ENCODE results near the gene MBNL1. TPM values are rescaled to one million over a fixed set of nuclear protein-coding genes. Genes with fewer than 3 reads are reported as not detected.

MBNL1 gene
- total RNA-seq, 1 experiment from 2014 or later: 140 TPM

DNA sequence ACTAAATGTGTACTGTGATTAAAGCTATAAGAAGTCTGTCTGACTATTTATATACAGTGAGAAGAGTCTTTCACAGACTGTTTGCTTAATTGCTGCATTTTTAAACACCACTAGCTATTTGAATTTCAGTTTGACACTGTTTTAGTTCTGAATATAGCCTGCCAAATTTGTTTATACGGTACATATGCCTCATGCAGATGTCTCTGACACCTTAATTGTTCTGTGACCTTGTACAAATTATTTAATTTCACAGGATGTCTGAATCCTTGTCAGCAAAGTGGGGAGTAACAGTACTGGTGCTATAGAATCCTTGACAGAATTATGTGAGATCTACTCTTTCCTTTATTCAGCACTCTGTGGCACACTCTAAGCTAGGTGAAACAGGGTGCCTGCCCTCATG, 125.5 kb downstream of the MBNL1 start:
- intact Hi-C loops (cut with micrococcal nuclease; ENCODE audit: unreplicated experiment): no loop called here
- no peak for ATAC-seq
- ChIA-PET POLR2A (no interaction called here), CTCF (no interaction called here)
- no peaks in the 10 kb centered on the region for H3K9me3 ChIP-seq (ENCODE audit: control insufficient read depth, insufficient read depth, low read depth, low read length)
- no peak overlapping the region for H3K27ac ChIP-seq (ENCODE audit: low read length)
- no peak overlapping the region for H3K4me3 ChIP-seq (ENCODE audit: low read depth in 2 of 2, low read length in 2 of 2)
- TF ChIP-seq TCF7L2 (IDR thresholded peaks at IDR 0.05; ENCODE audit: low read depth, low read length) (no peak), SIN3A (IDR thresholded peaks at IDR 0.05; ENCODE audit: borderline replicate concordance, insufficient read depth, low read depth, low read length) (no peak), POLR2AphosphoS5 (IDR thresholded peaks at IDR 0.05; ENCODE audit: low read depth, low read length) (no peak)
- TF ChIP-seq, protein P1, sequence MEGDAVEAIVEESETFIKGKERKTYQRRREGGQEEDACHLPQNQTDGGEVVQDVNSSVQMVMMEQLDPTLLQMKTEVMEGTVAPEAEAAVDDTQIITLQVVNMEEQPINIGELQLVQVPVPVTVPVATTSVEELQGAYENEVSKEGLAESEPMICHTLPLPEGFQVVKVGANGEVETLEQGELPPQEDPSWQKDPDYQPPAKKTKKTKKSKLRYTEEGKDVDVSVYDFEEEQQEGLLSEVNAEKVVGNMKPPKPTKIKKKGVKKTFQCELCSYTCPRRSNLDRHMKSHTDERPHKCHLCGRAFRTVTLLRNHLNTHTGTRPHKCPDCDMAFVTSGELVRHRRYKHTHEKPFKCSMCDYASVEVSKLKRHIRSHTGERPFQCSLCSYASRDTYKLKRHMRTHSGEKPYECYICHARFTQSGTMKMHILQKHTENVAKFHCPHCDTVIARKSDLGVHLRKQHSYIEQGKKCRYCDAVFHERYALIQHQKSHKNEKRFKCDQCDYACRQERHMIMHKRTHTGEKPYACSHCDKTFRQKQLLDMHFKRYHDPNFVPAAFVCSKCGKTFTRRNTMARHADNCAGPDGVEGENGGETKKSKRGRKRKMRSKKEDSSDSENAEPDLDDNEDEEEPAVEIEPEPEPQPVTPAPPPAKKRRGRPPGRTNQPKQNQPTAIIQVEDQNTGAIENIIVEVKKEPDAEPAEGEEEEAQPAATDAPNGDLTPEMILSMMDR (IDR thresholded peaks at IDR 0.05): no peak
- TF ChIP-seq, protein P2, sequence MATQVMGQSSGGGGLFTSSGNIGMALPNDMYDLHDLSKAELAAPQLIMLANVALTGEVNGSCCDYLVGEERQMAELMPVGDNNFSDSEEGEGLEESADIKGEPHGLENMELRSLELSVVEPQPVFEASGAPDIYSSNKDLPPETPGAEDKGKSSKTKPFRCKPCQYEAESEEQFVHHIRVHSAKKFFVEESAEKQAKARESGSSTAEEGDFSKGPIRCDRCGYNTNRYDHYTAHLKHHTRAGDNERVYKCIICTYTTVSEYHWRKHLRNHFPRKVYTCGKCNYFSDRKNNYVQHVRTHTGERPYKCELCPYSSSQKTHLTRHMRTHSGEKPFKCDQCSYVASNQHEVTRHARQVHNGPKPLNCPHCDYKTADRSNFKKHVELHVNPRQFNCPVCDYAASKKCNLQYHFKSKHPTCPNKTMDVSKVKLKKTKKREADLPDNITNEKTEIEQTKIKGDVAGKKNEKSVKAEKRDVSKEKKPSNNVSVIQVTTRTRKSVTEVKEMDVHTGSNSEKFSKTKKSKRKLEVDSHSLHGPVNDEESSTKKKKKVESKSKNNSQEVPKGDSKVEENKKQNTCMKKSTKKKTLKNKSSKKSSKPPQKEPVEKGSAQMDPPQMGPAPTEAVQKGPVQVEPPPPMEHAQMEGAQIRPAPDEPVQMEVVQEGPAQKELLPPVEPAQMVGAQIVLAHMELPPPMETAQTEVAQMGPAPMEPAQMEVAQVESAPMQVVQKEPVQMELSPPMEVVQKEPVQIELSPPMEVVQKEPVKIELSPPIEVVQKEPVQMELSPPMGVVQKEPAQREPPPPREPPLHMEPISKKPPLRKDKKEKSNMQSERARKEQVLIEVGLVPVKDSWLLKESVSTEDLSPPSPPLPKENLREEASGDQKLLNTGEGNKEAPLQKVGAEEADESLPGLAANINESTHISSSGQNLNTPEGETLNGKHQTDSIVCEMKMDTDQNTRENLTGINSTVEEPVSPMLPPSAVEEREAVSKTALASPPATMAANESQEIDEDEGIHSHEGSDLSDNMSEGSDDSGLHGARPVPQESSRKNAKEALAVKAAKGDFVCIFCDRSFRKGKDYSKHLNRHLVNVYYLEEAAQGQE (IDR thresholded peaks at IDR 0.05; ENCODE audit: insufficient read depth in 1 of 2, low read depth in 2 of 2, low read length in 1 of 2): no peak
- no peaks in the 10 kb centered on the region; the same call in 1 of the 2 replicates for H3K36me3 ChIP-seq (ENCODE audit: control insufficient read depth, insufficient read depth, low read length)
- in situ Hi-C loops (cut with HindIII; ENCODE audit: low pct_unique_long_range_greater_than_20kb, low sequenced_read_pairs): no loop called here
- DNase-seq (ENCODE audit: low read depth, low spot score): no peak
- no TSS peak for BruUV-seq (replicated peaks)
- H3K27me3 ChIP-seq (ENCODE audit: control insufficient read depth, insufficient read depth, low read length): no peaks in the 10 kb centered on the region
- peaks cover 7% of the 10 kb centered on the region for H3K4me1 ChIP-seq (ENCODE audit: control insufficient read depth, insufficient read depth, low read length)

DNA sequence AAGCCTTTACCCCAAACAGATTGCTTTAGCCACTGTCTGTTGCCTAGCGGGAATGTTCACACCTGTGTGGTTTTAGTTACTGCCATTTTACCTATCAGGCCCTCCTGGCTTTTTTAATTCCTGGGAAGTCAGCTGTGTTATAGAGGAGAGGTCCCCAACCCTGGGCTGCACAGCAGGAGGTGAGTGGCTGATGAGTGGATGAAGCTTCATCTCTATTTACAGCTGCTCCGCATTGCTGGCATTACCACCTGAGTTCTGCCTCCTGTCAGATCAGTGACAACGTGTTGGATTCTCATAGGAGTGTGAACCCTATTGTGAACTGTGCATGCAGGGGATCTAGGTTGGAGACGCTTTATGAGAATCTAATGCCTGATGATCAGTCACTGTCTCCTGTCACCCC, 127.0 kb downstream of the MBNL1 start:
- TF ChIP-seq, protein P2 (IDR thresholded peaks at IDR 0.05; ENCODE audit: insufficient read depth in 1 of 2, low read depth in 2 of 2, low read length in 1 of 2): no peak
- no peak for TF ChIP-seq POLR2AphosphoS5 (IDR thresholded peaks at IDR 0.05; ENCODE audit: low read depth, low read length)
- TF ChIP-seq, protein P1 (IDR thresholded peaks at IDR 0.05): no peak
- no peak for TF ChIP-seq TCF7L2 (IDR thresholded peaks at IDR 0.05; ENCODE audit: low read depth, low read length)
- TF ChIP-seq SIN3A (IDR thresholded peaks at IDR 0.05; ENCODE audit: borderline replicate concordance, insufficient read depth, low read depth, low read length): no peak
- peaks cover 7% of the 10 kb centered on the region for H3K4me1 ChIP-seq (ENCODE audit: control insufficient read depth, insufficient read depth, low read length)
- no peaks in the 10 kb centered on the region; the same call in 1 of the 2 replicates for H3K36me3 ChIP-seq (ENCODE audit: control insufficient read depth, insufficient read depth, low read length)
- DNase-seq (ENCODE audit: low read depth, low spot score): no peak
- ChIA-PET POLR2A (no interaction called here), CTCF (no interaction called here)
- in situ Hi-C loops (cut with HindIII; ENCODE audit: low pct_unique_long_range_greater_than_20kb, low sequenced_read_pairs) (no loop called here), intact Hi-C loops (cut with micrococcal nuclease; ENCODE audit: unreplicated experiment) (no loop called here)
- H3K27ac ChIP-seq (ENCODE audit: low read length): no peak overlapping the region
- no TSS peak for BruUV-seq (replicated peaks)
- H3K9me3 ChIP-seq (ENCODE audit: control insufficient read depth, insufficient read depth, low read depth, low read length): no peaks in the 10 kb centered on the region
- H3K4me3 ChIP-seq (ENCODE audit: low read depth in 2 of 2, low read length in 2 of 2): no peak overlapping the region
- H3K27me3 ChIP-seq (ENCODE audit: control insufficient read depth, insufficient read depth, low read length): no peaks in the 10 kb centered on the region
- no peak for ATAC-seq

Measured in Panc1 (cell line).